ENCODE data around the gene MS4A2.
"Not testable (repeated sequence)": the region's sequence is repeated elsewhere in the genome, so short reads cannot be mapped to it uniquely, and the experiment has no call there.

The MS4A2 gene

GRCh38 chr11:60088364-60088763 is at the start of gene MS4A2:
Gene MS4A2, plus strand, starts transcription at chr11:60088664. Its CDS starts 102 bp downstream, at chr11:60088766.
- Mint-ChIP-seq H3K9me3 (no peaks in the 10 kb centered on the region), H3K4me1 (ENCODE audit: low read depth) (no peaks in the 10 kb centered on the region), H3K27me3 (ENCODE audit: low read depth) (no peaks in the 10 kb centered on the region), H3K27ac (no peak within 1 kb of the TSS), H3K4me3 (no peak within 1 kb of the TSS), H3K36me3 (ENCODE audit: low read depth) (no peaks in the 10 kb centered on the region)

GRCh38 chr11:60040109-60040508 is 48.4 kb upstream of the MS4A2 start, which contains the start of gene OOSP2:
Gene OOSP2, plus strand, starts transcription at chr11:60040409. Its CDS starts 51 bp downstream, at chr11:60040460.
- no peaks in the 10 kb centered on the region for H3K4me1 Mint-ChIP-seq (ENCODE audit: low read depth)
- no peak within 1 kb of the TSS for H3K27ac Mint-ChIP-seq
- H3K4me3 Mint-ChIP-seq = no peak within 1 kb of the TSS
- no peaks in the 10 kb centered on the region for H3K36me3 Mint-ChIP-seq (ENCODE audit: low read depth)
- no peaks in the 10 kb centered on the region for H3K9me3 Mint-ChIP-seq
- no peaks in the 10 kb centered on the region for H3K27me3 Mint-ChIP-seq (ENCODE audit: low read depth)

GRCh38 chr11:60050422-60050821 is 38.0 kb upstream of the MS4A2 start:
- not testable (repeated sequence) for H3K27ac Mint-ChIP-seq; H3K27me3 Mint-ChIP-seq (ENCODE audit: low read depth); H3K36me3 Mint-ChIP-seq (ENCODE audit: low read depth); H3K9me3 Mint-ChIP-seq; H3K4me3 Mint-ChIP-seq; H3K4me1 Mint-ChIP-seq (ENCODE audit: low read depth)

- H3K27ac Mint-ChIP-seq; H3K9me3 Mint-ChIP-seq; H3K4me3 Mint-ChIP-seq; H3K27me3 Mint-ChIP-seq (ENCODE audit: low read depth); H3K36me3 Mint-ChIP-seq (ENCODE audit: low read depth); H3K4me1 Mint-ChIP-seq (ENCODE audit: low read depth): not testable (repeated sequence)
Measured at GRCh38 chr11:60050839-60051238, 37.6 kb upstream of the MS4A2 start.

- no peaks in the 10 kb centered on the region for H3K36me3 Mint-ChIP-seq (ENCODE audit: low read depth)
- no peak within 1 kb of the TSS for H3K4me3 Mint-ChIP-seq
- peaks cover 4% of the 10 kb centered on the region for H3K9me3 Mint-ChIP-seq
- H3K27me3 Mint-ChIP-seq (ENCODE audit: low read depth) = no peaks in the 10 kb centered on the region
- no peak within 1 kb of the TSS for H3K27ac Mint-ChIP-seq
- H3K4me1 Mint-ChIP-seq (ENCODE audit: low read depth) = peaks cover 1% of the 10 kb centered on the region
Measured at GRCh38 chr11:60056349-60056969, 32.0 kb upstream of the MS4A2 start, which contains the start of gene MS4A3. Gene MS4A3, plus strand, starts transcription at chr11:60056665. Its CDS starts 4,496 bp downstream, at chr11:60061161.

- no peak overlapping the region for H3K27ac Mint-ChIP-seq
- H3K4me3 Mint-ChIP-seq = no peak overlapping the region
- no peaks in the 10 kb centered on the region for H3K36me3 Mint-ChIP-seq (ENCODE audit: low read depth)
- peaks cover 1% of the 10 kb centered on the region for H3K4me1 Mint-ChIP-seq (ENCODE audit: low read depth)
- no peaks in the 10 kb centered on the region for H3K27me3 Mint-ChIP-seq (ENCODE audit: low read depth)
- H3K9me3 Mint-ChIP-seq = peaks cover 4% of the 10 kb centered on the region
Measured at GRCh38 chr11:60059052-60059451, 29.4 kb upstream of the MS4A2 start.

- Mint-ChIP-seq H3K4me1 (ENCODE audit: low read depth) (peaks cover 1% of the 10 kb centered on the region), H3K27ac (no peak overlapping the region), H3K27me3 (ENCODE audit: low read depth) (no peaks in the 10 kb centered on the region), H3K9me3 (peaks cover 4% of the 10 kb centered on the region), H3K36me3 (ENCODE audit: low read depth) (no peaks in the 10 kb centered on the region), H3K4me3 (no peak overlapping the region)
Measured at GRCh38 chr11:60059521-60060240, 28.8 kb upstream of the MS4A2 start.

- no peak overlapping the region for H3K4me3 Mint-ChIP-seq
- no peaks in the 10 kb centered on the region for H3K27me3 Mint-ChIP-seq (ENCODE audit: low read depth)
- peaks cover 4% of the 10 kb centered on the region for H3K9me3 Mint-ChIP-seq
- H3K4me1 Mint-ChIP-seq (ENCODE audit: low read depth) = peaks cover 1% of the 10 kb centered on the region
- no peaks in the 10 kb centered on the region for H3K36me3 Mint-ChIP-seq (ENCODE audit: low read depth)
- no peak overlapping the region for H3K27ac Mint-ChIP-seq
Measured at GRCh38 chr11:60064111-60064510, 24.4 kb upstream of the MS4A2 start.

- no peak overlapping the region for H3K4me3 Mint-ChIP-seq
- H3K36me3 Mint-ChIP-seq (ENCODE audit: low read depth) = no peaks in the 10 kb centered on the region
- H3K27ac Mint-ChIP-seq = no peak overlapping the region
- H3K4me1 Mint-ChIP-seq (ENCODE audit: low read depth) = no peaks in the 10 kb centered on the region
- H3K27me3 Mint-ChIP-seq (ENCODE audit: low read depth) = no peaks in the 10 kb centered on the region
- H3K9me3 Mint-ChIP-seq = no peaks in the 10 kb centered on the region
Measured at GRCh38 chr11:60065801-60066200, 22.7 kb upstream of the MS4A2 start.

GRCh38 chr11:60069450-60069849 is 19.0 kb upstream of the MS4A2 start:
- no peak overlapping the region for H3K27ac Mint-ChIP-seq
- H3K27me3 Mint-ChIP-seq (ENCODE audit: low read depth) = no peaks in the 10 kb centered on the region
- no peaks in the 10 kb centered on the region for H3K4me1 Mint-ChIP-seq (ENCODE audit: low read depth)
- H3K4me3 Mint-ChIP-seq = no peak overlapping the region
- H3K9me3 Mint-ChIP-seq = no peaks in the 10 kb centered on the region
- H3K36me3 Mint-ChIP-seq (ENCODE audit: low read depth) = no peaks in the 10 kb centered on the region

GRCh38 chr11:60071644-60072043 is 16.8 kb upstream of the MS4A2 start:
- H3K36me3 Mint-ChIP-seq (ENCODE audit: low read depth) = not testable (repeated sequence)

GRCh38 chr11:60077216-60077817 is 11.1 kb upstream of the MS4A2 start:
- H3K36me3 Mint-ChIP-seq (ENCODE audit: low read depth) = no peaks in the 10 kb centered on the region
- H3K4me3 Mint-ChIP-seq = no peak overlapping the region
- H3K27ac Mint-ChIP-seq = no peak overlapping the region
- no peaks in the 10 kb centered on the region for H3K27me3 Mint-ChIP-seq (ENCODE audit: low read depth)
- no peaks in the 10 kb centered on the region for H3K9me3 Mint-ChIP-seq
- no peaks in the 10 kb centered on the region for H3K4me1 Mint-ChIP-seq (ENCODE audit: low read depth)

More at GRCh38 chr11:60071644-60072043, 16.8 kb upstream of the MS4A2 start:
- not testable (repeated sequence) for H3K9me3 Mint-ChIP-seq; H3K27me3 Mint-ChIP-seq (ENCODE audit: low read depth); H3K4me1 Mint-ChIP-seq (ENCODE audit: low read depth); H3K27ac Mint-ChIP-seq; H3K4me3 Mint-ChIP-seq

- no peaks in the 10 kb centered on the region for H3K27me3 Mint-ChIP-seq (ENCODE audit: low read depth)
- no peak overlapping the region for H3K4me3 Mint-ChIP-seq
- H3K9me3 Mint-ChIP-seq = no peaks in the 10 kb centered on the region
- no peaks in the 10 kb centered on the region for H3K4me1 Mint-ChIP-seq (ENCODE audit: low read depth)
- H3K36me3 Mint-ChIP-seq (ENCODE audit: low read depth) = no peaks in the 10 kb centered on the region
- no peak overlapping the region for H3K27ac Mint-ChIP-seq
Measured at GRCh38 chr11:60077981-60078380, 10.5 kb upstream of the MS4A2 start.

- no peak overlapping the region for H3K27ac Mint-ChIP-seq
- H3K36me3 Mint-ChIP-seq (ENCODE audit: low read depth) = no peaks in the 10 kb centered on the region
- H3K4me3 Mint-ChIP-seq = no peak overlapping the region
- no peaks in the 10 kb centered on the region for H3K9me3 Mint-ChIP-seq
- H3K4me1 Mint-ChIP-seq (ENCODE audit: low read depth) = no peaks in the 10 kb centered on the region
- no peaks in the 10 kb centered on the region for H3K27me3 Mint-ChIP-seq (ENCODE audit: low read depth)
Measured at GRCh38 chr11:60078745-60079144, 9.7 kb upstream of the MS4A2 start.

- no peaks in the 10 kb centered on the region for H3K36me3 Mint-ChIP-seq (ENCODE audit: low read depth)
- no peaks in the 10 kb centered on the region for H3K9me3 Mint-ChIP-seq
- no peak overlapping the region for H3K27ac Mint-ChIP-seq
Measured at GRCh38 chr11:60080535-60080934, 7.9 kb upstream of the MS4A2 start.

More at GRCh38 chr11:60080535-60080934, 7.9 kb upstream of the MS4A2 start:
- Mint-ChIP-seq H3K27me3 (ENCODE audit: low read depth) (no peaks in the 10 kb centered on the region), H3K4me1 (ENCODE audit: low read depth) (no peaks in the 10 kb centered on the region), H3K4me3 (no peak overlapping the region)
